ENCODE data around the gene NCBP2L. TPM values are rescaled to one million over a fixed set of nuclear protein-coding genes. Genes with fewer than 3 reads are reported as not detected.

NCBP2L gene
- total RNA-seq, 2 experiments from 2014 or later = not detected

DNA sequence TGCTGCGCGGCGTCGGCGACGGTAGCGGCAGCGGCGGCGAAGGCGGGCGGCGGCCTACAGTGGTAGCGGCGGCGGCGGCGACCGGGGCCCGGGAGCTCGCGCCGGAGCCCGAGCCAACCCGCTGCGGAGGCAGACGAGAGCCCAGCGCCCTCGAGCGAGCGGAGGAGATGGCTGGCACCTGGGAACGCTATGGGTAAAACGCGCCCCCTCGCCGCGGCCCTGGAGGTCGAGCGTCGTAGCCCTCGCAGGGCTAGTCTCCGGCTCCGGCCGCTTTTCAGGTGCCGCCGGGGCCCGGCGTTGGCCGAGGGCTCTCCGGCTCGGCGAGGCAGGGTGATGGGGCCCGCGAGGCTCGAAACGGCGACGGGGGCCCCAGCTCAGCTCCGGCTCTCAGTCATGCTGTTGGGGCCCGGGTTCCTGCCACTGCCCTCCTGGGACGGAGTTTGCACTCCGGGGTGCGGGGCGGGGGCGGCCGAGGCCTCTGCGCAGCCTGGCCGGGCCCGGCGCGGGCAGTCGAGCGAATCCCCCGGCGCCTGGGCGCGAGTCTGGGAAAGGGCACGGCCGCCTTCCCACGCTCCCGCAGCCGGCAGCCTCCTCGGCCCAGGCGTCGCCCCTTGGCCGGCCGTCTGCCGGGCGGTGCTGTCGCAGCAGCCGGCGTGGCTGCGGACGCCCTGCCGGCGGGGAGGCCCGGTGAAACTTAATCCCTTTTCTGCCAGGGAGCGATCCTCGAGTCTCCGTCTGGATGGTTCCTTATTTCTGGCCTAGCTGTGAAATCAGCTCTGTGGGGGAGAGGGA is 48.9 kb downstream of the NCBP2L start:
- Histone ChIP-seq H3K4me2 (ENCODE audit: low read length) (no peak overlapping the region), H3K4me1 (ENCODE audit: insufficient read depth, low read length, poor library complexity, severe bottlenecking) (no peaks in the 10 kb centered on the region), H3K4me3 (ENCODE audit: low read depth, low read length, poor library complexity, severe bottlenecking) (no peak overlapping the region), H3K27ac (ENCODE audit: low read depth, low read length, poor library complexity, severe bottlenecking) (no peak overlapping the region), H3K79me2 (ENCODE audit: insufficient read depth, low read depth, low read length) (no peaks in the 10 kb centered on the region), H3K36me3 (ENCODE audit: insufficient read depth, low read length) (no peaks in the 10 kb centered on the region), H3K9me3 (ENCODE audit: low read length) (no peaks in the 10 kb centered on the region), H2AFZ (ENCODE audit: low read length) (no peak overlapping the region), H4K20me1 (ENCODE audit: insufficient read depth, low read length) (no peaks in the 10 kb centered on the region), H3K9me2 (ENCODE audit: insufficient read depth, low read length) (no peaks in the 10 kb centered on the region)
- CTCF ChIA-PET (ENCODE audit: unreplicated experiment) = no interaction called here
- intact Hi-C loops (cut with micrococcal nuclease; ENCODE audit: unreplicated experiment) = no loop called here
- POLR2A ChIA-PET = no interaction called here
- TF ChIP-seq, protein P1, sequence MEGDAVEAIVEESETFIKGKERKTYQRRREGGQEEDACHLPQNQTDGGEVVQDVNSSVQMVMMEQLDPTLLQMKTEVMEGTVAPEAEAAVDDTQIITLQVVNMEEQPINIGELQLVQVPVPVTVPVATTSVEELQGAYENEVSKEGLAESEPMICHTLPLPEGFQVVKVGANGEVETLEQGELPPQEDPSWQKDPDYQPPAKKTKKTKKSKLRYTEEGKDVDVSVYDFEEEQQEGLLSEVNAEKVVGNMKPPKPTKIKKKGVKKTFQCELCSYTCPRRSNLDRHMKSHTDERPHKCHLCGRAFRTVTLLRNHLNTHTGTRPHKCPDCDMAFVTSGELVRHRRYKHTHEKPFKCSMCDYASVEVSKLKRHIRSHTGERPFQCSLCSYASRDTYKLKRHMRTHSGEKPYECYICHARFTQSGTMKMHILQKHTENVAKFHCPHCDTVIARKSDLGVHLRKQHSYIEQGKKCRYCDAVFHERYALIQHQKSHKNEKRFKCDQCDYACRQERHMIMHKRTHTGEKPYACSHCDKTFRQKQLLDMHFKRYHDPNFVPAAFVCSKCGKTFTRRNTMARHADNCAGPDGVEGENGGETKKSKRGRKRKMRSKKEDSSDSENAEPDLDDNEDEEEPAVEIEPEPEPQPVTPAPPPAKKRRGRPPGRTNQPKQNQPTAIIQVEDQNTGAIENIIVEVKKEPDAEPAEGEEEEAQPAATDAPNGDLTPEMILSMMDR (conservative IDR thresholded peaks at IDR 0.05; ENCODE audit: low read length) = no peak
- no peak for TF ChIP-seq EZH2phosphoT487 (IDR thresholded peaks at IDR 0.05; ENCODE audit: borderline replicate concordance, low read depth, low read length)
- DNase-seq (ENCODE audit: low spot score) = no peak
- no TSS peak for BruUV-seq (replicated peaks)

- Histone ChIP-seq H3K4me1 (ENCODE audit: insufficient read depth, low read length, poor library complexity, severe bottlenecking) (no peaks in the 10 kb centered on the region), H3K27ac (ENCODE audit: low read depth, low read length, poor library complexity, severe bottlenecking) (no peak overlapping the region), H3K9me2 (ENCODE audit: insufficient read depth, low read length) (no peaks in the 10 kb centered on the region), H3K79me2 (ENCODE audit: insufficient read depth, low read depth, low read length) (no peaks in the 10 kb centered on the region), H3K4me3 (ENCODE audit: low read depth, low read length, poor library complexity, severe bottlenecking) (no peak overlapping the region), H3K4me2 (ENCODE audit: low read length) (no peak overlapping the region), H4K20me1 (ENCODE audit: insufficient read depth, low read length) (no peaks in the 10 kb centered on the region), H3K9me3 (ENCODE audit: low read length) (no peaks in the 10 kb centered on the region), H2AFZ (ENCODE audit: low read length) (no peak overlapping the region), H3K36me3 (ENCODE audit: insufficient read depth, low read length) (no peaks in the 10 kb centered on the region)
- CTCF ChIA-PET (ENCODE audit: unreplicated experiment) = no interaction called here
- intact Hi-C loops (cut with micrococcal nuclease; ENCODE audit: unreplicated experiment) = no loop called here
- TF ChIP-seq EZH2phosphoT487 (IDR thresholded peaks at IDR 0.05; ENCODE audit: borderline replicate concordance, low read depth, low read length) = no peak
- TF ChIP-seq, protein P1 (conservative IDR thresholded peaks at IDR 0.05; ENCODE audit: low read length) = no peak
- no TSS peak for BruUV-seq (replicated peaks)
- no peak for DNase-seq (ENCODE audit: low spot score)
- POLR2A ChIA-PET = no interaction called here
Measured at GRCh38 chrX:107827030-107827831, 49.7 kb downstream of the NCBP2L start.

DNA sequence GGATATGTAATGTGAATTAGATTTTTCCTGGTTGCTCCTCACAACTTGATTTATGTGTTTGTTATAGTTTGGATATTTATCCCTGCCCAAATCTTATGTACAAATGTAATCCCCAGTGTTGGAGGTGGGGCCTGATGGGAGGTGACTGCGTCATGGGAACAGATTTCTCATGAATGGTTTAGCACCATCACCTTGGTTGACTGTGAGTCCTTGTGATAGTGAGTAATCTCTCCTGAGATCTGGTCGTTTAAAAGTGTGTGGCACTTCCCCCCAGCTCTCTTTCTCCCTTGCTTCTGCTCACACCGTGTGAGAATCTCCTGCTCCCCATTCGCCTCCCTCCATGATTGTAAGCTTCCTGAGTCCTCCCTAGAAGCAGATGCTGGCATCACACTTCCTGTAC is 50.3 kb downstream of the NCBP2L start:
- Histone ChIP-seq H3K4me3 (ENCODE audit: low read depth, low read length, poor library complexity, severe bottlenecking) (no peak overlapping the region), H3K4me2 (ENCODE audit: low read length) (no peak overlapping the region), H3K9me2 (ENCODE audit: insufficient read depth, low read length) (no peaks in the 10 kb centered on the region), H4K20me1 (ENCODE audit: insufficient read depth, low read length) (no peaks in the 10 kb centered on the region), H2AFZ (ENCODE audit: low read length) (no peak overlapping the region), H3K27ac (ENCODE audit: low read depth, low read length, poor library complexity, severe bottlenecking) (no peak overlapping the region), H3K4me1 (ENCODE audit: insufficient read depth, low read length, poor library complexity, severe bottlenecking) (no peaks in the 10 kb centered on the region), H3K36me3 (ENCODE audit: insufficient read depth, low read length) (no peaks in the 10 kb centered on the region), H3K79me2 (ENCODE audit: insufficient read depth, low read depth, low read length) (no peaks in the 10 kb centered on the region), H3K9me3 (ENCODE audit: low read length) (no peaks in the 10 kb centered on the region)
- intact Hi-C loops (cut with micrococcal nuclease; ENCODE audit: unreplicated experiment) = no loop called here
- TF ChIP-seq, protein P1 (conservative IDR thresholded peaks at IDR 0.05; ENCODE audit: low read length) = no peak
- no peak for TF ChIP-seq EZH2phosphoT487 (IDR thresholded peaks at IDR 0.05; ENCODE audit: borderline replicate concordance, low read depth, low read length)
- ChIA-PET CTCF (ENCODE audit: unreplicated experiment) (no interaction called here), POLR2A (no interaction called here)
- BruUV-seq (replicated peaks) = no TSS peak
- DNase-seq (ENCODE audit: low spot score) = no peak
